H1 (cell line): Measurements from ENCODE around the gene GZF1. TPM values are rescaled to one million over a fixed set of nuclear protein-coding genes. Genes with fewer than 3 reads are reported as not detected.

Experiments used
- CBX8 ChIP-seq: fragments of 300-800, 300-1000 bp; sonication (generic); IDR thresholded peaks from 2 replicates; pipeline ENCODE4 v1.7.1; 2016; ENCODE audit warnings: low read depth, low read length, borderline replicate concordance
- EP300 ChIP-seq, 2 experiments: IDR thresholded peaks; 1 replicate in 1 of 2; 2 replicates in 1 of 2; pipeline ENCODE4 v1.6.1; 2011 to 2012; ENCODE audit warnings: low read depth in 2 of 2, low read length in 2 of 2, mild to moderate bottlenecking in 2 of 2, borderline replicate concordance in 1 of 2, inconsistent platforms in 1 of 2, moderate library complexity in 1 of 2
- NRF1 ChIP-seq: IDR thresholded peaks from 2 replicates; pipeline ENCODE4 v1.6.1; 2011; ENCODE audit warnings: mild to moderate bottlenecking, low read depth, low read length, improper control_type of control experiment
- SP2 ChIP-seq: IDR thresholded peaks from 2 replicates; pipeline ENCODE4 v1.6.1; 2012; ENCODE audit warnings: mild to moderate bottlenecking, low read length, inconsistent platforms
- TCF12 ChIP-seq: IDR thresholded peaks from 2 replicates; pipeline ENCODE4 v1.6.1; 2011; ENCODE audit warnings: low read depth, mild to moderate bottlenecking, low read length
- polyA plus RNA-seq, 7 experiments: library from polyadenylated mRNA; depleted of rRNA in 3 of 7; stranded (reverse) in 5 of 7; unstranded in 2 of 7; fragments of >200 nt in 5 of 7; fragments of 200-250 nt in 2 of 7; gene quantifications; 1 replicate in 5 of 7; 2 replicates in 1 of 7; 4 replicates in 1 of 7; pipeline versions ENCODE4 v1.2.1 to v1.2.3, GENCODE V29; 2011 to 2013; ENCODE audit warnings: missing spikeins in 2 of 7, mixed read lengths in 2 of 7
- total RNA-seq: library from RNA; stranded (reverse); fragmentation: NEBNext Ultra II Directional; extraction: Animal tissue kit (Norgen Biotek cat#: 25700); gene quantifications from 2 replicates; pipeline ENCODE4 v1.2.1, GENCODE V29; 2021

The GZF1 gene
- total and polyA plus RNA-seq, 2 of the 8 experiments (the other 6 are each of a cell fraction or from before 2014, with no cell fraction given), result 8.2 to 11.9 TPM

GRCh38 chr20:23403751-23404150 is 41.8 kb downstream of the GZF1 start (continued):
- no peak for TF ChIP-seq NRF1
- no peak for TF ChIP-seq CBX8
- TF ChIP-seq TCF12, result no peak
- TF ChIP-seq SP2, result no peak
- no peak for TF ChIP-seq EP300 (IDR thresholded peaks at IDR 0.05; ENCODE audit: borderline replicate concordance in 1 of 2, low read depth in 2 of 2, low read length in 2 of 2)
